Uterine smooth muscle cell (primary cell): ENCODE measurements around the gene TESK2. TPM values are rescaled to one million over a fixed set of nuclear protein-coding genes. Genes with fewer than 3 reads are reported as not detected.

Experiments used
- total RNA-seq: library from RNA; depleted of rRNA; stranded (reverse); fragments of >200 nt; gene quantifications from 2 replicates; pipeline ENCODE4 v1.2.3, GENCODE V29; 2014

The TESK2 gene, protein sequence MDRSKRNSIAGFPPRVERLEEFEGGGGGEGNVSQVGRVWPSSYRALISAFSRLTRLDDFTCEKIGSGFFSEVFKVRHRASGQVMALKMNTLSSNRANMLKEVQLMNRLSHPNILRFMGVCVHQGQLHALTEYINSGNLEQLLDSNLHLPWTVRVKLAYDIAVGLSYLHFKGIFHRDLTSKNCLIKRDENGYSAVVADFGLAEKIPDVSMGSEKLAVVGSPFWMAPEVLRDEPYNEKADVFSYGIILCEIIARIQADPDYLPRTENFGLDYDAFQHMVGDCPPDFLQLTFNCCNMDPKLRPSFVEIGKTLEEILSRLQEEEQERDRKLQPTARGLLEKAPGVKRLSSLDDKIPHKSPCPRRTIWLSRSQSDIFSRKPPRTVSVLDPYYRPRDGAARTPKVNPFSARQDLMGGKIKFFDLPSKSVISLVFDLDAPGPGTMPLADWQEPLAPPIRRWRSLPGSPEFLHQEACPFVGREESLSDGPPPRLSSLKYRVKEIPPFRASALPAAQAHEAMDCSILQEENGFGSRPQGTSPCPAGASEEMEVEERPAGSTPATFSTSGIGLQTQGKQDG
- 0.77 and 1.4 TPM in 2 replicates for total RNA-seq

DNA sequence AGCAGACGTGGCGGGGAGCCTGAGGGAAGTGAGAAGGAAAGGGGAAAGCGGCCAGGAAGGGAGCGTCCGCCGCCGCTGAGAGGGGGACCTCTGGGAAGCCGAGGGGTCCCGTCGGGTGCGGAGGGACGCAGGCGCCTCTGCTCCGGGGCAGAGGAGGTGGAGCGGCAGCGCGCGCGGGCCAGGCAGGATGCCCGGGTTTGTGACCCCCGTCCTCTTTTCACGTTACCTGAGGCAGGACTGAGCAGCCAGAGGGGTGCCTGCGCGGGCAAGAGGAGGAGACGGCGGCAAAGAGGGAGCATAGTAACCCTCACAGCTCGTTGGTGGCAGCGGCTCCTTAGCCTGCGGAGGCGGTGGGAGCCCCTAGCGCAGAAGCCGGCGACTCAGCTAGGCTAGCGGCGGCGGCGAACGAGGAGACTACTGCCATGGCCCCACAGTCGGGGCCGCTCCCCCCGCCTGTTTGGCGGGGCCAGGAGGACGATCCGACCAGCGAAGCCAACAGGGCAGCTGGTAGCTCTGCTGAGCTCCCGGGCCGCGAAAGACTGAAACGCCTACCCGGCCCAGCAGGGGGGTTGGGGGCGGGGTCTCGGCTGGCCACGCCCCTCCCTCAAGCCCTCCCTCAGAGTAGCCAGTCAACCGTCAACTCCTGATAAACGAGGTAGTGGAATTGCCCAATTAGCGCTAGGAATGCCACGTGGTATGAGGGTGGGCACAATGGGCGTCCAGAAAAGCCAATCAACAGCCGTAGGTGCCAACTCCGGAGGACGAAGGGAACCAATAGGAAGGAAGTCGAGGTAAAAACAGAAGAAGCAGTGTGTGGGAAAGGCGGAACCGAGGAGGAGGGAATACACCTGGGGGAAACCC, at the start of gene TESK2:
Gene TESK2, minus strand, starts transcription at position 538 of the 861 bp plus-strand sequence. CDS start 33,378 bp downstream, outside the sequence.

DNA sequence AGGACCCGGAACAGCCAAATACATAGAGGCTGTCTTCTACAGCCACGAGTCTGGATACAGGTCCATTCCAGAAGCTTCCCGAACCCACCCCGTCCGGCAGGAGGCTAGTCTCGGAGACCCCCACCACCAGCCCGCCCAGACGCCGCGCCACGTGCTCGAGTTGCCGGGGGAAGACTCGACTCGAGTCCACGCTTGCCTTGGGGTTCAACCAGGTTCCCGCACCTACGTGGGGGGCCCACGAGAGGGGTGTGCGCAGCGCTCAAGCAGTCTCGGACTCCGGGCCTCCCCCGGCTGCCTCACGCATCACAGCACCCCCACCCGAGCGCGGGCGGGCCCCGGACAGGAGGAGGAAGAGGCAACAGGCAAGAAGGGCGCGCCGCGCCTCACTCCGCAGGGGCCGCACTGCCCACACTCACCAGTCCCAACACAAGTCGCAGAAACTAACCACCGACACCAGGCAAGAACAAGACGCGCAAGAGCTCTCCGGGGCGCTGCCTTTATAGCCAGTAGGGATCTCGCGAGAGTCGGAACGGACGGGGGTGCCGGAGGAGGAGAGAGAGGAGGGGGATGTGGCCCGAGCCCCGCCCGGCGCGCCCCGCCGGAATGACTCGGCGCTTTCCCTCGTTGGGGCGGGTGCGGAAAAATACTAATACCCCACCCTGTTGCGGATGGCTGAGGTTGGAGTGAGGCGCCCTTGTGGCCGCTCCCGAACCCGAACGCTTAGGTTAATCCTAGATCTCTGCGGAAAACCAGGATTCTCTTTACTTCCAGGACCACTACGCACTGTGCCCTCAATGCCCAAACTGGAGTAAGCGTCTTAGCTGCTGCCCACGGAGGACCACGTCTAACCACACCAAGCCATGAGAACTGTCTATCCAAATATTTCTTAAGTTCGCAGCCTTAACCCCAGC, 30.7 kb upstream of the TESK2 start, which contains the start of gene PRDX1:
Gene PRDX1, minus strand, starts transcription at position 472 of the 911 bp plus-strand sequence. CDS start 2,841 bp downstream, outside the sequence.

DNA sequence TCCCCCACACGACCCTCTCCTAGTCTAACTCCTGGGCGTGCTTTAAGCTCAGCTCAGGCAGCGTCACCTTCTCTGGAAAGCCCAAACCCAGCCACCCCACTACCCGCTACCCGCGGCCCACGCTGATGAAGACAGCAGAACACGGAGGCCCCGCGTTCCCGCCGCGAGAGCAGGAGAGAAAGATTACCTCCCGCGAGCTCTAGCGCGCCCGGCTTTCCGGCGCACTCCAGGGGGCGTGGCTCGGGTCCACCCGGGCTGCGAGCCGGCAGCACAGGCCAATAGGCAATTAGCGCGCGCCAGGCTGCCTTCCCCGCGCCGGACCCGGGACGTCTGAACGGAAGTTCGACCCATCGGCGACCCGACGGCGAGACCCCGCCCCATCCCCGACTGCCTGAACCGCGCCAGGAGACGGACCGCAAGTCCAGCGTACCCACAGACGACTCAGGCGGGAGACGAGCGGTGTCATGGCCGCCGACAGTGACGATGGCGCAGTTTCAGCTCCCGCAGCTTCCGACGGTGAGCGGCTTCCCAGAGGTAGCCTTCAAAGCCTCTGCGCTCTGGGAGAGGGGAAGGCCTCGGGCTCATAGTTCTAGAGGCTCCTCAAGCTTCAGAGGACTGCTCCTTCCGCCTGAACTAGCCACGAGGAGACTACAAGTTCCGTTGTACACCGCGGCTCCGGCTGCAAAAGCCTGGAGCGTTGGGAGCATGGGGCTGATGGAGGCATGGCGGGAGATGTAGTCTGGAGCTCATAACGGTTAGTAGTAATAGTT, 151.0 kb downstream of the TESK2 start, which contains the start of the genes MUTYH and TOE1:
Gene MUTYH, minus strand, starts transcription at position 652 of the 770 bp plus-strand sequence. CDS start 5,935 bp downstream, outside the sequence.
Gene TOE1, plus strand, starts transcription at position 382 of the 770 bp plus-strand sequence. Its CDS starts 83 bp downstream, at position 465.

DNA sequence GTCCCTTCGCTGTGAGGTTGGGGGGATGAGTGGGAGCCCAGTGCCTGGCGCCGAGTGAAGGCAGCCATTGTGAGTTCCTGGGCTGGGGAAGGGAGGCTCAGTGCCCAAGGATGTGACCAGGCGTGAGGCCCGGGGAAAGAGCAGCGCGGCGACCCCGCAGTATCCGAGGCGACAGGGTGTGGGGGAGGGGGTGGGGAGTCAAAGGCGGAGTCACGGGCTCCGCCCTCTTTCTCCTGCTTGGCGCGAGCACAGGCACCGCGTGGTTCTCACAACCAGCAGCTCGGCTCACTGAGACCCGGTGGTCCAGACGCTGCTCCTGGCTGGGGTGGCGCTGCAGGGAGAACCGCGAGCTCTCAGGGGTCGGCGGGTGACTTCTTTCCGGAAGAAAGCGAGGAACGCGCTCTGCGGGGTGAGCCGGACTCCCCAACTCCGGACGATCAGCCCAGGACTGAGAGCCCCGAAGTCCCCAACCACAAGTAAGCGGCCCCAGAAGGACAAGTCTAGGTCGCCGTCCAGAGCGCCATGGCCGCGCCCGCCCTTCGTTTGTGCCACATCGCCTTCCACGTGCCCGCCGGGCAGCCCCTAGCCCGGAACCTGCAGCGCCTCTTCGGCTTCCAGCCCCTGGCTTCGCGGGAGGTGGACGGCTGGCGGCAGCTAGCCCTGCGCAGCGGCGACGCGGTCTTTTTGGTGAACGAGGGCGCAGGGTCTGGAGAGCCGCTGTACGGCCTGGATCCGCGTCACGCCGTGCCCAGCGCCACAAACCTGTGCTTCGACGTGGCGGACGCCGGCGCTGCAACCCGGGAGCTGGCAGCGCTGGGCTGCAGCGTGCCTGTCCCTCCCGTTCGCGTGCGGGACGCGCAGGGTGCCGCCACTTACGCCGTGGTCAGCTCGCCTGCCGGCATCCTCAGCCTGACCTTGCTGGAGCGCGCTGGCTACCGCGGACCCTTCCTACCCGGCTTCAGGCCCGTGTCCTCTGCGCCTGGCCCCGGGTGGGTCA, 164.0 kb downstream of the TESK2 start, which contains the start of gene HPDL:
Gene HPDL, plus strand, starts transcription at position 269 of the 997 bp plus-strand sequence. Its CDS starts 254 bp downstream, at position 523.

Other genes starting within 250 kb of the TESK2 start
- gene HPDL, start 164.3 kb downstream of the TESK2 start, total RNA-seq = 0.62 and 3.0 TPM in 2 replicates
- 14.6 and 25.2 TPM in 2 replicates for gene TOE1, start 151.0 kb downstream of the TESK2 start, total RNA-seq
- 16.2 and 24.6 TPM in 2 replicates for gene MUTYH, start 150.7 kb downstream of the TESK2 start, total RNA-seq
- gene CCDC163, start 8.9 kb upstream of the TESK2 start, total RNA-seq = 0.55 and 1.6 TPM in 2 replicates
- gene MMACHC, start 9.1 kb upstream of the TESK2 start, total RNA-seq = 2.1 and 2.4 TPM in 2 replicates
- 560 and 892 TPM in 2 replicates for gene PRDX1, start 30.7 kb upstream of the TESK2 start, total RNA-seq
- 132 and 165 TPM in 2 replicates for gene AKR1A1, start 59.7 kb upstream of the TESK2 start, total RNA-seq
- 38.2 and 88.3 TPM in 2 replicates for gene NASP, start 92.9 kb upstream of the TESK2 start, total RNA-seq
- gene CCDC17, start 132.9 kb upstream of the TESK2 start, total RNA-seq = 0.77 and 0.87 TPM in 2 replicates
- gene GPBP1L1, start 195.4 kb upstream of the TESK2 start, total RNA-seq = 101 and 107 TPM in 2 replicates
- 9.1 and 11.0 TPM in 2 replicates for gene TMEM69, start 197.0 kb upstream of the TESK2 start, total RNA-seq